Sigmoid colon (tissue), 3 donors: ENCODE measurements around the gene ALX4.

Source experiments
- POLR2A ChIP-seq, 2 donors: fragments of 450-650 bp; IDR thresholded peaks; one replicate each; pipeline ENCODE4 v1.6.1; 2016; ENCODE audit warnings: antibody characterized with exemption in 2 of 2, mild to moderate bottlenecking in 2 of 2, moderate library complexity in 2 of 2
- TF ChIP-seq, protein P1 (sequence below), 4 experiments: fragments of 450-650 bp in 3 of 4; fragments of 200-600 bp in 1 of 4; IDR thresholded peaks; one replicate each; pipeline ENCODE4 v1.5.1; 2016 to 2019; ENCODE audit warnings: antibody characterized with exemption in 4 of 4, mild to moderate bottlenecking in 3 of 4, moderate library complexity in 2 of 4

DNA sequence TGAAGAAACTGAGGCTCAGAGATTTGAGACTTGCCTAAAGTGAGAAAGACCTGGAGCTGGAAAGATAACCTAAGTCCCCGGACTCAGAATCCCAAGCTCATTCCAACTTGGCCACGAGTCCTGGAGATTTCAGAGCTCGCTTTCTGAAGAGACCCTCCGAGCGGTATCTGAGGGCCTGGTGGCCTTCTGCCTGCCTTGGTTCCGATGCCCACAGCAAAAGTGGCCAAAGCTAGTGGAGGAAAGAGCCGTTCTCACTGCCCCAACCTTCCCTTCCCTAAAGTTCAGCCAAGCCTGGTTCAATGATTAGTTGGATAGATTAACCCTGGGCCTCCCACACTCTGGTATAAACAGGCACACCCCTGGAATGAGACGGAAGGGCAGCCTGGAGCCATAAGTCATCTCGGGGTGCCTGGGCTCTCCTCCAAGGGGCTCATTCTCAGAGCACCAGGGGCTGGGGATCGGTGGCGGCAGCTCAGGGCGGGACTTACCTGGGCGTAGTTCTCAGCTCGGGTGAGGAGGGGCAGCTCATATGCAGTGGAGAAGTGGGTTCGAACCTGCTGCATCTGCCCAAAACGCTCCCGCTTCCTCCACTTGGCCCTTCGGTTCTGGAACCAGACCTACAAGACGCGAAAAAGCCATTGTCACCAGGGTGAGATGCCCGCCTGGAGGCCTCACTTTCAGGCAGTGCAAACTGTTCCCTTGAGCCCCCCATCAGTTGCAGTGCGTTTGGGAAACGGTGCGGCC is 42.8 kb downstream of the ALX4 start:
- no peak for TF ChIP-seq POLR2A (IDR thresholded peaks at IDR 0.05)
- TF ChIP-seq, protein P1, sequence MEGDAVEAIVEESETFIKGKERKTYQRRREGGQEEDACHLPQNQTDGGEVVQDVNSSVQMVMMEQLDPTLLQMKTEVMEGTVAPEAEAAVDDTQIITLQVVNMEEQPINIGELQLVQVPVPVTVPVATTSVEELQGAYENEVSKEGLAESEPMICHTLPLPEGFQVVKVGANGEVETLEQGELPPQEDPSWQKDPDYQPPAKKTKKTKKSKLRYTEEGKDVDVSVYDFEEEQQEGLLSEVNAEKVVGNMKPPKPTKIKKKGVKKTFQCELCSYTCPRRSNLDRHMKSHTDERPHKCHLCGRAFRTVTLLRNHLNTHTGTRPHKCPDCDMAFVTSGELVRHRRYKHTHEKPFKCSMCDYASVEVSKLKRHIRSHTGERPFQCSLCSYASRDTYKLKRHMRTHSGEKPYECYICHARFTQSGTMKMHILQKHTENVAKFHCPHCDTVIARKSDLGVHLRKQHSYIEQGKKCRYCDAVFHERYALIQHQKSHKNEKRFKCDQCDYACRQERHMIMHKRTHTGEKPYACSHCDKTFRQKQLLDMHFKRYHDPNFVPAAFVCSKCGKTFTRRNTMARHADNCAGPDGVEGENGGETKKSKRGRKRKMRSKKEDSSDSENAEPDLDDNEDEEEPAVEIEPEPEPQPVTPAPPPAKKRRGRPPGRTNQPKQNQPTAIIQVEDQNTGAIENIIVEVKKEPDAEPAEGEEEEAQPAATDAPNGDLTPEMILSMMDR (IDR thresholded peaks at IDR 0.05): no peak
